Osteoblast (primary cell): ENCODE data around the gene SYNE3. TPM values are rescaled to one million over a fixed set of nuclear protein-coding genes. Genes with fewer than 3 reads are reported as not detected.

ENCODE experiments used
- DNase-seq: peaks from one replicate; pipeline ENCODE4 v3.0.0; 2011; ENCODE audit warnings: low spot score, mixed read lengths; ENCODE audit not compliant: insufficient read length; ENCODE audit errors: missing footprints
- H2AFZ ChIP-seq: 2 replicates; pipeline ENCODE4 v1.6.0; 2011; ENCODE audit warnings: mild to moderate bottlenecking, low read length
- H3K27ac ChIP-seq: 2 replicates; pipeline ENCODE4 v1.5.1; 2011; ENCODE audit warnings: mild to moderate bottlenecking, low read depth, low read length, moderate library complexity
- H3K27me3 ChIP-seq: 2 replicates; pipeline ENCODE4 v1.6.0; 2012; ENCODE audit warnings: mild to moderate bottlenecking, control low read depth, inconsistent platforms, low read length, moderate library complexity; ENCODE audit not compliant: insufficient read depth
- H3K36me3 ChIP-seq: 2 replicates; pipeline ENCODE4 v1.5.1; 2011; ENCODE audit warnings: mild to moderate bottlenecking, low read length, control low read depth, moderate library complexity; ENCODE audit not compliant: insufficient read depth
- H3K4me1 ChIP-seq: 2 replicates; pipeline ENCODE4 v1.5.1; 2011; ENCODE audit warnings: mild to moderate bottlenecking, low read length, control low read depth, moderate library complexity; ENCODE audit not compliant: insufficient read depth
- H3K4me2 ChIP-seq: 2 replicates; pipeline ENCODE4 v1.6.0; 2011; ENCODE audit warnings: mild to moderate bottlenecking, low read length; ENCODE audit not compliant: insufficient read depth
- H3K4me3 ChIP-seq: fragments of 200-600 bp; sonication (generic); 3 replicates; pipeline ENCODE4 v1.5.1; 2012; ENCODE audit warnings: mild to moderate bottlenecking, low read length, inconsistent platforms; ENCODE audit not compliant: insufficient read depth
- H3K79me2 ChIP-seq: 2 replicates; pipeline ENCODE4 v1.6.0; 2012; ENCODE audit warnings: mild to moderate bottlenecking, low read length, control low read depth, inconsistent platforms; ENCODE audit not compliant: insufficient read depth
- H3K9me3 ChIP-seq: 2 replicates; pipeline ENCODE4 v1.5.1; 2011; ENCODE audit warnings: low read depth, low read length, control low read depth
- H4K20me1 ChIP-seq: 2 replicates; pipeline ENCODE4 v1.6.0; 2012; ENCODE audit warnings: mild to moderate bottlenecking, low read length, control low read depth; ENCODE audit not compliant: insufficient read depth
- CTCF ChIP-seq: IDR thresholded peaks from 2 replicates; pipeline ENCODE4 v1.5.1; 2011; ENCODE audit warnings: mild to moderate bottlenecking, low read depth, low read length, moderate library complexity; ENCODE audit errors: extremely low read depth
- total RNA-seq: library from RNA; depleted of rRNA; stranded (reverse); fragments of >200 nt; gene quantifications from 2 replicates; pipeline ENCODE4 v1.2.3, GENCODE V29; 2012

Gene SYNE3
- total RNA-seq, 1 donor = 23.9 TPM

- no peak overlapping the region for H3K27ac ChIP-seq
- peak overlapping the region; percentile 67 for H2AFZ ChIP-seq
These were observed 36.2 kb downstream of the SYNE3 start for GRCh38 chr14:95480109-95480886.

GRCh38 chr14:95479494-95479893 is 37.0 kb downstream of the SYNE3 start:
- TF ChIP-seq CTCF = no peak
- Histone ChIP-seq H3K79me2 (peaks cover 6% of the 10 kb centered on the region), H3K27ac (no peak overlapping the region), H3K4me3 (no peak overlapping the region), H4K20me1 (no peaks in the 10 kb centered on the region), H2AFZ (no peak overlapping the region), H3K4me2 (peak overlapping the region; percentile 5), H3K4me1 (peaks cover 26% of the 10 kb centered on the region), H3K36me3 (no peaks in the 10 kb centered on the region), H3K9me3 (no peaks in the 10 kb centered on the region), H3K27me3 (no peaks in the 10 kb centered on the region)
- DNase-seq = no peak

More at GRCh38 chr14:95480109-95480886, 36.2 kb downstream of the SYNE3 start:
- Histone ChIP-seq H3K4me3 (no peak overlapping the region), H3K9me3 (no peaks in the 10 kb centered on the region), H3K79me2 (peaks cover 6% of the 10 kb centered on the region), H3K36me3 (no peaks in the 10 kb centered on the region), H3K4me1 (peaks cover 26% of the 10 kb centered on the region), H3K27me3 (no peaks in the 10 kb centered on the region), H3K4me2 (peak overlapping the region; percentile 5), H4K20me1 (no peaks in the 10 kb centered on the region)
- peak; percentile 94 for DNase-seq
- no peak for TF ChIP-seq CTCF

- no peak for DNase-seq
- H3K27ac ChIP-seq = no peak overlapping the region
- H3K79me2 ChIP-seq = peaks cover 5% of the 10 kb centered on the region
- no peak overlapping the region for H3K4me3 ChIP-seq
- H3K27me3 ChIP-seq = no peaks in the 10 kb centered on the region
- TF ChIP-seq CTCF = no peak
- no peak overlapping the region for H3K4me2 ChIP-seq
- H2AFZ ChIP-seq = no peak overlapping the region
- H3K4me1 ChIP-seq = peaks cover 24% of the 10 kb centered on the region
- H4K20me1 ChIP-seq = no peaks in the 10 kb centered on the region
- H3K9me3 ChIP-seq = no peaks in the 10 kb centered on the region
- no peaks in the 10 kb centered on the region for H3K36me3 ChIP-seq
These were observed 37.6 kb downstream of the SYNE3 start for GRCh38 chr14:95478818-95479217.

- no peak overlapping the region for H3K27ac ChIP-seq
- H4K20me1 ChIP-seq = no peaks in the 10 kb centered on the region
- no peak for DNase-seq
- H3K9me3 ChIP-seq = no peaks in the 10 kb centered on the region
- TF ChIP-seq CTCF = no peak
- H3K27me3 ChIP-seq = no peaks in the 10 kb centered on the region
- no peak overlapping the region for H3K4me3 ChIP-seq
- no peaks in the 10 kb centered on the region for H3K36me3 ChIP-seq
- H2AFZ ChIP-seq = no peak overlapping the region
- H3K4me2 ChIP-seq = no peak overlapping the region
- H3K79me2 ChIP-seq = peaks cover 3% of the 10 kb centered on the region
- H3K4me1 ChIP-seq = peaks cover 19% of the 10 kb centered on the region
These were observed 38.1 kb downstream of the SYNE3 start for GRCh38 chr14:95478309-95478708.
